Vagina (tissue), 2 donors: ENCODE data around the gene BRAP.

Source experiments
- CTCF ChIP-seq, 3 experiments: fragments of 450-650 bp in 2 of 3; fragments of 200-600 bp in 1 of 3; sonication (generic) in 1 of 3; IDR thresholded peaks; one replicate each; pipeline ENCODE4 v1.5.1; 2017 to 2019; ENCODE audit warnings: antibody characterized with exemption in 3 of 3, mild to moderate bottlenecking in 2 of 3, moderate library complexity in 2 of 3
- POLR2A ChIP-seq, 2 donors: fragments of 450-650 bp; IDR thresholded peaks; one replicate each; pipeline ENCODE4 v1.6.1; 2017; ENCODE audit warnings: antibody characterized with exemption in 2 of 2, mild to moderate bottlenecking in 2 of 2, moderate library complexity in 2 of 2

GRCh38 chr12:111691262-111691661, 5.5 kb upstream of the BRAP start:
- TF ChIP-seq CTCF (IDR thresholded peaks at IDR 0.05) (no peak), POLR2A (IDR thresholded peaks at IDR 0.05) (no peak)
